Central memory CD4-positive, alpha-beta T cell (primary cell): ENCODE measurements around the gene SHANK1.
"Not testable (repeated sequence)": the region's sequence is repeated elsewhere in the genome, so short reads cannot be mapped to it uniquely, and the experiment has no call there.

Source experiments
- DNase-seq: peaks from one replicate; pipeline ENCODE4 v3.0.0; 2022
- total RNA-seq, 3 experiments: gene quantifications; one replicate each; lab custom pipeline; 2026; lab: John Stamatoyannopoulos, UW

SHANK1 gene
- total RNA-seq: 0 to 0.07 (median 0) reads per million in 3 experiments

GRCh38 chr19:50719566-50719965 lies at the start of gene SHANK1:
Gene SHANK1, minus strand, starts transcription at chr19:50719802. Its CDS starts 2,883 bp downstream, at chr19:50716919.
- no peak for DNase-seq

DNA sequence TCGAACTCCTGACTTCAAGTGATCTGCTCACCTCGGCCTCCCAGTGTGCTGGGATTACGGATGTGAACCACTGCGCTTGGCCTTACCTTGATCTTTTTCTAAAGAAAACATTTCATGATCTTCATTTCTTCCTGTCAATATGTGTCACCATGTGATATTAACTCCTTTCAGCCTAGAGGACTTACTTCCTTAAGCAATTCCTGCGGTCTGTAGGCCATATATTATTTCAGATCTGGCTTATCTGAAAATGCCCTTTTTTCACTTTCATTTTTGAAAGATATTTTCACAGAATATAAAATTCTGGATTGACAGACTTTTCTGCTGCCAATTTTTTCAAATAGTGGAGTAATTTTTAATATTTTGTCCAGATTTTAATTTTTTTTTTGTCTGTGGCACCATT lies 48.7 kb upstream of the SHANK1 start:
- no peak for DNase-seq

DNA sequence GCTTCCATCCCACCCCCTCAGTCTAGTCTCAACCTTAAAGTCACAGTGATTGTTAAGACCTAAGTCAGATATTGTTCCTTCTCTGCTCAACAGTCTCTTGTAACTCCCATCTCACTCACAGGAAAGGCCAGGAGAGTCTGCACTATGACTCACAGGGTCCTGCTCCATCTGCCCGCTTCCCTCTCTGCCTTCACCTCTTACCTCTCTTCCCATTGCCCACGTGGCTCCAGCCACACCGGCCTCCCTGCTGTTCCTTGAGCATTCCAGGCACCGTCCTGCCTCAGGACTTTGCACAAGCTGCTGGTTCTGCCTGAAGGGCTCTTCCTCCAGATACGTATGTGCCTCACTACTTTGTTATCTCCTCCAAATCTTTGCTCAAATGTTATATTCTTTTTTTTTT lies 47.7 kb upstream of the SHANK1 start:
- DNase-seq: not testable (repeated sequence)

GRCh38 chr19:50766746-50767145 lies 47.1 kb upstream of the SHANK1 start:
- DNase-seq: not testable (repeated sequence)

GRCh38 chr19:50764409-50764808 lies 44.8 kb upstream of the SHANK1 start:
- DNase-seq: no peak

DNA sequence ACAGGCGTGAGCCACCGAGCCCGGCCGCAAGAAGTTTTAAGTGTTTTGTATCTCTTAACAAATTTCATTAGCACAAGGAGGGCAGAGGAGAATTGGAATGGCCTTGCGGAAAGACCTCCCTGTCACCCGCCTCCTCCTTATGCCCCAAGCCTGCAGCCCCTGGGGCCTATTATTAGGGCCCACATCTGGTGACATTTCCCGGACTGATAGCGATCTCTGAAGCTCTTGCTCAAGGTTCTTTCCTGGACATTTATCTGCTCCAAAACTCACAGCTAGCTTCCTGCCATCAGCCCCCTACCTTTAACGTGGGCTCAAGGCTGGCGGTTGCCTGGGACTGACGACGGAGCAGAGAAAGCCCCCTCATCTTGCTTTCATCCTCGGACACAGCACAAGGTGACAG lies 43.9 kb upstream of the SHANK1 start:
- not testable (repeated sequence) for DNase-seq

DNA sequence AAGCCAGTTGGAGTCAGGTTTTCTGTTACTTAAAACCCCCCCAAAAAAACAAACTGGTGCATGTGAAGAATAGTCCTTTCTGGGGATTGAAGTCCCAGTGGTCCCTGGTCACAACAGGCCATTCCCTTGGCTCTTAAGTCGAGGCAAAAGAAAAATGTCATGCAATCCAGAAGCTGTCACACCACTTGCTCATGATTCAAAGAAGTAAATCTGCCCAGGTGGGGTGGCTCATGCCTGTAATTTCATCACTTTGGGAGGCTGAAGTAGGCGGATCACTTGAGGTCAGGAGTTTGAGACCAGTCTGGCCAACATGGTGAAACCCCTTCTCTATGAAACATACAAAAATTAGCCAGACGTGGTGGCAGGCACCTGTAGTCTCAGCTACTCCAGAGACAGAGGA lies 41.9 kb upstream of the SHANK1 start:
- DNase-seq: not testable (repeated sequence)

- DNase-seq: no peak
Observed at GRCh38 chr19:50759886-50760285, 40.3 kb upstream of the SHANK1 start.

- DNase-seq: not testable (repeated sequence)
Observed at GRCh38 chr19:50759076-50759475, 39.5 kb upstream of the SHANK1 start.

DNA sequence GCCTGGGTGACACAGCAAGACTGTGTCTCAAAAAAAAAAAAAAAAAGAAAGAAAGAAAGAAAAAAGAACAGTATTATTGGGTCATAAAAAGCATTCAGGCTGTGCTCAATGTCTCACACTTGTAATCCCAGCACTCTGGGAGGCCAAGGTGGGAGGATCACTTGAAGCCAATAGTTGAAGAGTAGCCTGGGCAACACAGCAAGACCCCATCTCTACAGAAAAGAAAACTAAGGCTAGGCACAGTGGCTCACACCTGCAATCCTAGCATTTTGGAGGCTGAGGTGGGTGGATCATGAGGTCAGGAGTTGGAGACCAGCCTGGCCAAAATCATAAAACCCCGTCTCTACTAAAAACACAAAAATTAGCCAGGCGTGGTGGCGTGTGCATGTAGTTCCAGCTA lies 38.0 kb upstream of the SHANK1 start:
- DNase-seq: not testable (repeated sequence)

GRCh38 chr19:50756244-50756643 lies 36.6 kb upstream of the SHANK1 start:
- DNase-seq: not testable (repeated sequence)

- DNase-seq: no peak
Observed at GRCh38 chr19:50753879-50754278, 34.3 kb upstream of the SHANK1 start.

DNA sequence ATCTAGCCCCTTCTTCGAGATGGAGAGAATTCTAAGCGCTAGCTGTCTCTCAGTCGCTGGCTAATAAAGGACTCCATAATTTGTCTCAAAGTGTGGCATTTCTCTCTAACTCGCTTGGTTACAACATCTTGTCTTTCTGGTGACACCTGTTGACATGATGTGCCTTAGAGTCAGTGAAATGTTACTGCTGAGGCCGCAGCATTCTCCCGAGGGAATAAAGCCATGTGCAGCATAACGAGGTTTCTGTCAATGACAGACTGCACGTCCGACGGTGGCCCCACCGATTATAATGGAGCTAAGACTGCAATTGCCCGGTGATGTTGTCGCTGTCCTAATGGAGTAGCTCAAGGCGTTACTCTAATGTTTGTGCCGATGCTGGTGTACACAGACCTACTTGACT lies 30.4 kb upstream of the SHANK1 start:
- no peak for DNase-seq

- DNase-seq: no peak
Observed at GRCh38 chr19:50749490-50749889, 29.9 kb upstream of the SHANK1 start.

DNA sequence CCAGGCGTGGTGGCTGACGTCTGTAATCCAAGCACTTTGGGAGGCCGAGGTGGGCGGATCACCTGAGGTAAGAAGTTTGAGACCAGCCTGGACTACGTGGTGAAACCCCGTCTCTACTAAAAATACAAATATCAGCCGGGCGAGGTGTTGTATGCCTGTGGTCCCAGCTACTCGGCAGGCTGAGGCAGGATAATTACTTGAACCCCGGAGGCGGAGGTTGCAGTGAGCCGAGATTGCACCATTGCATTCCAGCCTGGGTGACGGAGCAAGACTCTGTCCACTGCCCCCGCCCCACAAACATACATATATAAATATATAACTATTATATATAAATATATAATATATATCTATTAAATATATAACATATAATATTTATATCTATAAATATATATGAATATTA lies 27.5 kb upstream of the SHANK1 start:
- DNase-seq: not testable (repeated sequence)

DNA sequence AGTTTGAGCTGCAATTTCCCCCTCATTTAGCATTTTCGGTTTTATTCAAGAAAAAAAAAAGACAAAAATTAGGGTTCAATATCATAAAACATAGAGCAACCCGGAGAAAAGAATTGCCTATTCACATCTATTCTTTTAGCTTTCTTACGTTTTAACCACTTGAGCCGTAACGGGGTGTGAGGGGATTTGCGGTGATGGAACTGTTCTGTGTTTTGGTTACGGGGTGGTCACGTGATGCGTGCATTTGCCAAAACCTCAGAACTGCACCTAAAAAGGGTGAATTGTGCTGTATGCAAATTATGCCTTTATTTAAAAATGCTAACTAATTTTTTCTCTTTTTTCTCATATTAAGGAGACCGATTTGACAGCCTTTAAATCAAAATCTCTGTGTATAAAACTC lies 25.6 kb upstream of the SHANK1 start:
- DNase-seq: no peak

GRCh38 chr19:50743537-50743936 lies 23.9 kb upstream of the SHANK1 start:
- DNase-seq: no peak

- DNase-seq: no peak
Observed at GRCh38 chr19:50741179-50741933, 21.8 kb upstream of the SHANK1 start.

DNA sequence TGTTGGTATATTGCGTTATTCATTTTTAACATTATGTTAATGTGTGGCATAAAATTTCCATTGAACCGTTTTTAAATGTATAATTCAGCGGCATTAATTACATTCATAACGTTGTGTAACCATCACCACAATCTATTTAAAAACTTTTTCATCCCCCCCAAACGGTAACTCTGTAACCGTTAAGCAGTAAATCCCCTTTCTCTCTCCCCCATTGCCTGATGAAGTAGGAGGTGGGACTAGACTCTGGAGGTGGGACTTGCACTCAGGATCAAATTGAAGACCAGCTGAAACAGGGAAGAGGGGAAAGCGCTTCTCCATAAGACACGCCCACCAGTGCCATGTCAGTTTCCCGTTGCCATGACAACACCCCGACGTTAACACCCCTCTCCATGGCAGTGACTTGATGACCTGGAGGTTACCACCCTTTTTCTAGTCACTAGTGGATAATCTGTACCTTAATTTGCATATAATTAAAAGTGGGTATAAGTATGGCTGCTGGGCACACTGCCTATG lies 20.4 kb upstream of the SHANK1 start:
- DNase-seq: no peak

GRCh38 chr19:50739132-50739913 lies 19.7 kb upstream of the SHANK1 start:
- no peak for DNase-seq

DNA sequence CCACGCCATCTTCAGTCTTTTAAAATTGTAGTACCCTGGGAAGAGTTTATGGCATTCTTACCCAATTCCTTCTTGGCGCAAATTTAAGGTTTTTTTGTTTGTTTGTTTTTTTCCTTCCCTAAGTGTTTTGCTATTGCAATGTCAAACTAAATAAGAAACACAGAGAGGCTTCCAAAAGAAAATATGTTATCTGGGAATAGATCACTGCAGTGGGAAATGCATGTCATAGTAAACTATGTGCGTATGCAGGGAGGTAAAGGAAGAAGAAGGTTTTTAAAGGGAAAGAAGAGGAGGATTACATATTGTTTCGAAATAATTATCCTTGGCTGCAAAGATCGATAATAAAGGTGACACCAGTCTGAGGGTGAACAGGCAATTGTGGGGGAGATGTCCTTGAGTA lies 16.7 kb upstream of the SHANK1 start:
- no peak for DNase-seq

- no peak for DNase-seq
Observed at GRCh38 chr19:50735869-50736268, 16.3 kb upstream of the SHANK1 start.

GRCh38 chr19:50729894-50730293 lies 10.3 kb upstream of the SHANK1 start:
- DNase-seq: no peak
